Colonic mucosa (tissue), 4 donors: Measurements from ENCODE around the gene UACA. TPM values are rescaled to one million over a fixed set of nuclear protein-coding genes. Genes with fewer than 3 reads are reported as not detected.

Experiments
- DNase-seq: peaks from one replicate; pipeline ENCODE4 v3.0.0-alpha.2; 2020
- H3K27ac ChIP-seq: fragments of 200-600 bp; one replicate; pipeline ENCODE4 v1.8.0; 2021
- H3K27me3 ChIP-seq: fragments of 200-600 bp; one replicate; pipeline ENCODE4 v1.8.0; 2021
- H3K36me3 ChIP-seq: fragments of 200-600 bp; one replicate; pipeline ENCODE4 v1.8.0; 2021
- H3K4me1 ChIP-seq: fragments of 200-600 bp; one replicate; pipeline ENCODE4 v1.8.0; 2021; ENCODE audit warnings: mild to moderate bottlenecking
- H3K4me3 ChIP-seq: fragments of 200-600 bp; one replicate; pipeline ENCODE4 v1.8.0; 2021
- H3K9ac ChIP-seq, 2 donors: one replicate each; pipeline ENCODE4 v1.7.0; 2013; ENCODE audit warnings: control low read depth in 2 of 2, low read depth in 2 of 2, low read length in 2 of 2
- H3K9me3 ChIP-seq: fragments of 200-600 bp; one replicate; pipeline ENCODE4 v1.8.0; 2021
- intact Hi-C: fragments of 100-400 bp; cut with DNase I; formaldehyde crosslinking; loops from one replicate; pipeline ENCODE4 v1.14.1; 2022
- total RNA-seq, 2 donors: library from RNA; stranded (reverse); fragmentation: NEBNext Ultra II Directional in 1 of 2; extraction: Animal tissue kit (Norgen Biotek cat#: 25700) in 1 of 2; gene quantifications; one replicate each; pipeline ENCODE4 v1.2.1, GENCODE V29; 2021
- TF ChIP-seq, protein P1 (sequence below): fragments of 200-600 bp; IDR thresholded peaks from one replicate; pipeline ENCODE4 v1.8.0; 2022; ENCODE audit warnings: antibody characterized with exemption, mild to moderate bottlenecking
- donor health status: healthy.
- donor health status: DM: no; HTN: no; CAD: no.
- donor health status: DM: no; HTN: no; CAD: no.

UACA gene
- total RNA-seq, 2 donors from 2014 or later, result 55.4 to 57.3 TPM

DNA sequence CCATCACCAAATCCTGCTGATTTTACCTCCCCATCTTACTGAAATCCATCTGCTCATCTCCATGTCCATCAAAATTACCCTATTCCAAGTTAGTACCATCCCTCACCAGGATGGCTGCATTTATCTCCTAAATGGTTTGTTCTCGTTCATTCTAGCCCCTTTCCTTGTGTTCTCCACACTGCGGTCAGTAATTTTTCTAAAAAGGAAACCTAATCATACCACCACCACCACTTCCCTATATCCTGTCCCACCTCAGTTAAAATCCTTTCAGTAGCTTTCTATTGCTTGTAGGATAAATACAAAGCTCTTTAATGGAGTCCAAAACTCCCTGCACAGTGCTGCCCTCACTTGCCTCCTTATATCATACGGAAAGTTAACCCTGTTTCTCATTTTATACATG, 51.1 kb downstream of the UACA start:
- Histone ChIP-seq H3K4me3 (no peak overlapping the region), H3K27me3 (no peaks in the 10 kb centered on the region), H3K36me3 (no peaks in the 10 kb centered on the region), H3K27ac (no peak overlapping the region), H3K9me3 (no peaks in the 10 kb centered on the region), H3K9ac (no peak overlapping the region), H3K4me1 (no peaks in the 10 kb centered on the region)
- TF ChIP-seq, protein P1, sequence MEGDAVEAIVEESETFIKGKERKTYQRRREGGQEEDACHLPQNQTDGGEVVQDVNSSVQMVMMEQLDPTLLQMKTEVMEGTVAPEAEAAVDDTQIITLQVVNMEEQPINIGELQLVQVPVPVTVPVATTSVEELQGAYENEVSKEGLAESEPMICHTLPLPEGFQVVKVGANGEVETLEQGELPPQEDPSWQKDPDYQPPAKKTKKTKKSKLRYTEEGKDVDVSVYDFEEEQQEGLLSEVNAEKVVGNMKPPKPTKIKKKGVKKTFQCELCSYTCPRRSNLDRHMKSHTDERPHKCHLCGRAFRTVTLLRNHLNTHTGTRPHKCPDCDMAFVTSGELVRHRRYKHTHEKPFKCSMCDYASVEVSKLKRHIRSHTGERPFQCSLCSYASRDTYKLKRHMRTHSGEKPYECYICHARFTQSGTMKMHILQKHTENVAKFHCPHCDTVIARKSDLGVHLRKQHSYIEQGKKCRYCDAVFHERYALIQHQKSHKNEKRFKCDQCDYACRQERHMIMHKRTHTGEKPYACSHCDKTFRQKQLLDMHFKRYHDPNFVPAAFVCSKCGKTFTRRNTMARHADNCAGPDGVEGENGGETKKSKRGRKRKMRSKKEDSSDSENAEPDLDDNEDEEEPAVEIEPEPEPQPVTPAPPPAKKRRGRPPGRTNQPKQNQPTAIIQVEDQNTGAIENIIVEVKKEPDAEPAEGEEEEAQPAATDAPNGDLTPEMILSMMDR, result no peak
- DNase-seq, result no peak
- intact Hi-C loops, result no loop called here

DNA sequence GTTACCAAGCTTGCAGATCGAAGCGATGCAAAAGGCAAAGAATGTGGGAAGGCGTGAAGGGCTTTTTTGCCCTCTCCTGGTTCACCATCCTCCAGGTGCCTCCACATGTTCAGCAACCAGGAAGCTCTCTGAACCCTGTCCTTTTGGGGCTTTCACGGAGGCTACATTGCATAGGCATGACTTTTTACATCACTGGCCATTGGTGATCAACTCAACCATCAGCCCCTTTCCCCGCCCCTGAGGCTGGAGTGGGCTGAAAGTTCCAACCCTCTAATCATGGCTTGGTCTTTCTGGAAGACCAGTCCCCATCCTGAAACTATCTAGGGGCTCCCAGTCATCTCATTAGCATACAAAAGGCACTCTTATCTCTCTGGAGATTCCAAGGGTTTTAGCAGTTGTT, 52.6 kb downstream of the UACA start:
- no peaks in the 10 kb centered on the region for H3K36me3 ChIP-seq

DNA sequence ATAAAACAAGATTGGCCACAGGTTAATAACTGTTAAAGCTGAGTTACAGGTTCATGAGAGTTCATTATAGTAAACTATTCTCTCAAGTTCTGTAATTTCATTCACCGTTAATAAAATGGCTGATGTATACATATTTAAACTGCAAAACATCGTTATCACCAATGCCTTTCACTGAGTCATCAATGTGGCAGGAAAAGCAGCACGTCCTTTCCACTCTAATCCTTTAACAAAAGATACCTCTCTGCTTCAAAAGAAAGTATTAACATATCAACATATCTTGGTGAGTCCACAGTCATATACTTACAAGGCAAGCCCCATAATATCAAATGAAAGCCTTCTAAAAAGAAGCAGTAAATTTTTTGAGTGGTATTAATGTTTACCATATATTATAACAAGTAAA, 54.5 kb downstream of the UACA start:
- Histone ChIP-seq H3K27ac (no peak overlapping the region), H3K4me3 (no peak overlapping the region), H3K9ac (no peak overlapping the region), H3K9me3 (no peaks in the 10 kb centered on the region), H3K4me1 (no peaks in the 10 kb centered on the region), H3K36me3 (no peaks in the 10 kb centered on the region), H3K27me3 (no peaks in the 10 kb centered on the region)
- TF ChIP-seq, protein P1, result no peak
- no peak for DNase-seq
- intact Hi-C loops, result no loop called here

More for the DNA sequence above, 52.6 kb downstream of the UACA start:
- intact Hi-C loops, result no loop called here
- TF ChIP-seq, protein P1, result no peak
- Histone ChIP-seq H3K9me3 (no peaks in the 10 kb centered on the region), H3K4me3 (no peak overlapping the region), H3K27me3 (no peaks in the 10 kb centered on the region), H3K27ac (no peak overlapping the region), H3K4me1 (no peaks in the 10 kb centered on the region), H3K9ac (no peak overlapping the region)
- DNase-seq, result no peak

DNA sequence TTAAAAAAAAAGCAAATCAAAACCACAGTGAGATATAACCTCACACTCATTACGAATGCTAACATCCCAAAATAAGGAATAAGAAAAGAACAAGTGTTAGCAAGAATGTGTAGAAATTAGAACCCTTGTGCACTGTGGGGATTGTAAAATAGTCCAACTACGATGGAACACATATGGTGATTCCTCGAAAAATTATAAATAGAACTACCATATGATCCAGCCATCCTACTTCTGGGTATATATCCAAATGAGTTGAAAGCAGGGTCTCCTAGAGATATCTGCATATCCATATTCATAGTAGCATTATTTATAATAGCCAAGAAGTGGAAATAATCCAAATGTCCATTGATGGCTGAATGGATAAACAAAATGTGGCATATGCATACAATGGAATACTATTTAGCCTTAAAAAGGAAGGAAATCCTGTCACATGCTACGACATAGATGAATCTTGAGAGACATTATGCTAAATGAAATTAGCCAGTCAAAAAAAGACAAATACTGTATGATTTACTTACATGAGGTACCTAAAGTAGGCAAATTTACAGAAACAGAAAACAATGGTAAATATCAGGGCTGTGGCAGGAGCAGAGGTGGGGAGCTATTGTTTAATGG, 55.6 kb downstream of the UACA start:
- H3K4me3 ChIP-seq, result no peak overlapping the region
- H3K9ac ChIP-seq, result no peak overlapping the region
- no peak for DNase-seq
- H3K27me3 ChIP-seq, result no peaks in the 10 kb centered on the region
- TF ChIP-seq, protein P1, result no peak
- no peaks in the 10 kb centered on the region for H3K4me1 ChIP-seq
- H3K36me3 ChIP-seq, result no peaks in the 10 kb centered on the region
- no peak overlapping the region for H3K27ac ChIP-seq
- no peaks in the 10 kb centered on the region for H3K9me3 ChIP-seq
- intact Hi-C loops, result no loop called here

DNA sequence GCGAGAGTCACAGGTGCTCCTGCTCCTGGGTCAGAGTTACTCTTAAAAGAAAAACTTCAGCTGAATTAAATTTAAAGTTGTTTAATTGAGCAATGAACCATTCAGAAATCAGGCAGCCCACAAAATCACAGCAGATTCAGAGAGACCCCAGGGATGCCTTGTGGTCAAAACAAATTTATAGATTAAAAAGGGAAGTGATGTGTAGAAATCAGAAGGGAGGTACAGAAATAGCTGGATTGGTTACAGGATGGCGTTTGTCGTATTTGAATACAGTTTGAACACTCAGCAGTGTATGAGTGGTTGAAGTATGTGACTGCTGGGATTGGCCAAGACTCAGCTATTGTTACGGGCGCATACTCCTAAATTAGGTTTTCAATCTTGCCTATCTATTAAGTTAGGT, 58.6 kb downstream of the UACA start:
- Histone ChIP-seq H3K9me3 (no peaks in the 10 kb centered on the region), H3K27me3 (no peaks in the 10 kb centered on the region), H3K4me1 (no peaks in the 10 kb centered on the region), H3K36me3 (no peaks in the 10 kb centered on the region), H3K4me3 (no peak overlapping the region), H3K9ac (no peak overlapping the region), H3K27ac (no peak overlapping the region)
- TF ChIP-seq, protein P1, result no peak
- no peak for DNase-seq
- intact Hi-C loops, result no loop called here
